NCI-H2196 treated with DMSO at 0.1 percent for 48 hours (cell line): ENCODE data around the gene AOC2.
"Not testable (repeated sequence)": the region's sequence is repeated elsewhere in the genome, so short reads cannot be mapped to it uniquely, and the experiment has no call there.

Source experiments
- DNase-seq: peaks from one replicate; lab custom pipeline; 2025; ENCODE audit not compliant: unreplicated experiment; lab: John Stamatoyannopoulos, UW

The AOC2 gene

DNA sequence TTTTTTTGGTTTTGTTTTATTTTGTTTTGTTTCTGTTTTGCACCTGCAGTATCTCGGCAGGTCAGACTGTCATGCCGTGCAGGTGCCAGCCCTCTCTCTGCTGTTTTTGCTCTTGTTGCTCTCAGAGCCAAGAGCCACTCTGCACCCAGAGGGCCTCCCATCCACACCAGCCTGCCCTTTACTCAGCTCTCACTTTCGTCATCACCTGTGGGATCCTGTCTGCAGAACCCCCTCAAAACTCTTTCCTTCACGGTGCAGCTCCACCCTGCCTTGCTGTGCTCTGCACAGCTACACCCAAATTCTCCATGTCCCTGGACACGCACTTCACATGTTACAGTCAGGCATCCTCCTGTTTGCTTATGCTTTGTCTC, 9.2 kb downstream of the AOC2 start:
- DNase-seq, result no peak

- DNase-seq, result no peak
These were observed 9.8 kb downstream of the AOC2 start for GRCh38 chr17:42853968-42854790.

DNA sequence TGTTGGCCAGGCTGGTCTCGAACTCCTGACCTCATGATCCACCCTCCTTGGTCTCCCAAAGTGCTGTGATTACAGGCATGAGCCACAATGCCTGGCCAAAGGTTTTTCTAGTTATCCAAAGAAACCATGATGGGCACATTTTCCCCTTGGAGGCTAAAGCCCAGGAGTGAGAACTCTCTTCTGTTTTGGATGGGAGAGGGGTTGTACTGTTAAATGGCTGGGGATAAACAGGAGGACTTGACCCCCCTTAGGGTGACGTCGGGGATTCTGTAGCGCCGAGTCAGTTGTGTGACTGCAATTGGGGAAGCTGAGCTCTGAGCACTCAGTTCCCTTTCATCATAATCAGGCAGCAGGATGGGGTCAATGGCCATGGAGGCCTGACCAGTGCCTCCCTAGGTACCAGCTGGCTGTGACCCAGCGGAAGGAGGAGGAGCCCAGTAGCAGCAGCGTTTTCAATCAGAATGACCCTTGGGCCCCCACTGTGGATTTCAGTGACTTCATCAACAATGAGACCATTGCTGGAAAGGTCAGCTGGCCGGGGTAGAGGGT, 10.7 kb downstream of the AOC2 start:
- no peak for DNase-seq

DNA sequence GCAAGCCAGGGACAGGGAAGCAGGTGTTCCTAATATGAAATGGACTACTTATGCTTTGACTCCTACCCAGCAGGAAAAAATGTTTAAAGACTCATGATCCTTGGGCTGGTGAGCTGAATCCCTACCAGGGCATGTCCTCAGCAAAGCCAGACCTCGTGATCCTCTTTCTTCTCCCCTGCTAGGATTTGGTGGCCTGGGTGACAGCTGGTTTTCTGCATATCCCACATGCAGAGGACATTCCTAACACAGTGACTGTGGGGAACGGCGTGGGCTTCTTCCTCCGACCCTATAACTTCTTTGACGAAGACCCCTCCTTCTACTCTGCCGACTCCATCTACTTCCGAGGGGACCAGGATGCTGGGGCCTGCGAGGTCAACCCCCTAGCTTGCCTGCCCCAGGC, 11.7 kb downstream of the AOC2 start:
- not testable (repeated sequence) for DNase-seq

GRCh38 chr17:42856516-42856915, 12.1 kb downstream of the AOC2 start:
- DNase-seq, result not testable (repeated sequence)

GRCh38 chr17:42857389-42857788, 13.0 kb downstream of the AOC2 start:
- no peak for DNase-seq

- DNase-seq, result no peak
These were observed 21.3 kb downstream of the AOC2 start for GRCh38 chr17:42865638-42866094.

DNA sequence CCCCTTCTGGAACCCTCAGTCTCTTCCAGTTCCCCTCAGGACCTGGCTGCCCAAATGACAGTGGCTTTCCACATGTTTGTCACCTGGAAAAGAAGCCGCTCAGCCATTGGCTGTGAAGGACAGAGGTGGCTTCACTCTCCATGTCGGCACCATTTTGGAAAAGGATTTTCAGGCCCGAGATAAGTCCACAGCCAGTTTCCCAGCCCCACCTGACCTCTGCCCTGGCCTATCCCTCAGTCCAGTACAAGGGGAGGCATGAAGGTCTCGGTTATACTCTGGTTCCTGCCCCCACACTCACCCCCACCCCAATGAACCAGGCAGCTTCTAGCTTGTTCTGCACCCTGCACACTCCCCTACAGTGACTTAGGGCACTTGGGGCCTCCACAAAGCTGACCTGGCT, 21.8 kb downstream of the AOC2 start:
- no peak for DNase-seq

GRCh38 chr17:42866631-42867575, 22.5 kb downstream of the AOC2 start:
- DNase-seq, result no peak

DNA sequence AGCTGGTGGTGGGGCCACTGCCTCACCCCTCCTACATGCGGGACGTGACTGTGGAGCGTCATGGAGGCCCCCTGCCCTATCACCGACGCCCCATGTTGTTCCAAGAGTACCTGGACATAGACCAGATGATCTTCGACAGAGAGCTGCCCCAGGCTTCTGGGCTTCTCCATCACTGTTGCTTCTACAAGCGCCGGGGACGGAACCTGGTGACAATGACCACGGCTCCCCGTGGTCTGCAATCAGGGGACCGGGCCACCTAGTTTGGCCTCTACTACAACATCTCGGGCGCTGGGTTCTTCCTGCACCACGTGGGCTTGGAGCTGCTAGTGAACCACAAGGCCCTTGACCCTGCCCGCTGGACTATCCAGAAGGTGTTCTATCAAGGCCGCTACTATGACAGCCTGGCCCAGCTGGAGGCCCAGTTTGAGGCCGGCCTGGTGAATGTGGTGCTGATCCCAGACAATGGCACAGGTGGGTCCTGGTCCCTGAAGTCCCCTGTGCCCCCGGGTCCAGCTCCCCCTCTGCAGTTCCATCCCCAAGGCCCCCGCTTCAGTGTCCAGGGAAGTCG, 23.4 kb downstream of the AOC2 start:
- DNase-seq, result not testable (repeated sequence)

- DNase-seq, result no peak
These were observed 24.0 kb downstream of the AOC2 start for GRCh38 chr17:42868338-42868737.

- no peak for DNase-seq
These were observed 27.3 kb downstream of the AOC2 start for GRCh38 chr17:42871647-42872046.

DNA sequence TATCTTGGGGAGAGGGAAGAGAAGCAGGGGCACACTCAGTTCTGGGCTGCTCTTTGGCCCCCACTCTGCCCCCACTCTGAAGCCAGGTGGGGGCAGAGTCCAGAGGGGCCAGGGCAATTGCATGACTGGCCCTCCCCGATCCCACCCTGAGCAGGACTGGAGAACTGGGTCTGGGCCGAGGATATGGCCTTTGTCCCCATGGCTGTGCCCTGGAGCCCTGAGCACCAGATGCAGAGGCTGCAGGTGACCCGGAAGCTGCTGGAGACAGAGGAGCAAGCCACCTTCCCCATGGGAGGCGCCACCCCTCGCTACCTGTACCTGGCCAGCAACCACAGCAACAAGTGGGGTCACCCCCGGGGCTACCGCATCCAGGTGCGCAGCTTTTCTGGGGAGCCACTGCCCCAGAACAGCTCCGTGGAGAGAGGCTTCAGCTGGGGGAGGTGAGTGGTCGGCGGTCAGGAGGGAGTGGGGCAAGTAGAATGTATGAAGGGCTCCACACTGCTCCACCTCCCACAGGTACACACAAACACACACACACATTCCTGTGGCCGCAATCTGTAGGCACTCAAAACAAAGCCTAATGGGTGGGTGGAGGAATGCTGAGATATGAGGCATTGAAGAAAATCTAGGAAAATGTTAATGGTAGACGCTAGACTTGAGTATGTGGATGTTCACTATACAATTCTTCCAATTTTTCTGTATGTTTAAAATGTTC, 28.0 kb downstream of the AOC2 start:
- no peak for DNase-seq

DNA sequence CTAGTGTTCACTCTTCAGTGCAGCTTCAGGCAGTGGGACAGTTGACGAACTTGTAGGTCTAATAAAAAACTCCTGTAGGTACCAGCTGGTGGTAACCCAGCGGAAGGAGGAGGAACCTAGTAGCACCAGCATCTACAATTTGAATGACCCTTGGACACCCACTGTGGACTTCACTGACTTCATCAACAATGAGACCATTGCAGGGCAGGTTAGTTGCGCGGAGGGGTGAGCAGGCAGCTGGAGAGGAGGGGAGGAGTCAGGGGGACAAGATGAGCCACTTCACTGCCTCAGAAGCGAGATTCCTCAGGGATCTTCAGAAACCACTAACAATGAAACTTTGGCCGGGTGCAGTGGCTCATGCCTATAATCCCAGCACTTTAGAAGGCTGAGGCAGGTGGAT, 28.9 kb downstream of the AOC2 start:
- no peak for DNase-seq

- not testable (repeated sequence) for DNase-seq
These were observed 29.7 kb downstream of the AOC2 start for GRCh38 chr17:42873932-42874695.

DNA sequence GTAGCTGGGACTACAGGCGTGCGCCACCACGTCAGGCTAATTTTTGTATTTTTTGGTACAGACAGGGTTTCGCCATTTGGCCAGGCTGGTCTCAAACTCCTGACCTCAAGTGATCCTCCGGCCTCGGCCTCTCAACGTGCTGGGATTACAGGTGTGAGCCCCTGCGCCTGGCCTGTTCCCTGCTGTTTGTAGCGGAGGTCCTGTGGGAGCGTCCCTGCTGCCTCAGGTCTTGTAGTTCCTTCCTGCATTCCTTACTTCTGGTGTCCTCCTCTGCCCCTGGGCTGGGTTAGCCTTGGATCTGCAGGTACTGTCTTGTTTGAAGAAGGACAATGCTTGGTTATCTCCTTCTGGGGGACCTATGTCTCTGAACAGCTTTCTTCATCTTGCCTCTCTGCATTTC, 32.7 kb downstream of the AOC2 start:
- DNase-seq, result no peak

- no peak for DNase-seq
These were observed 33.9 kb downstream of the AOC2 start for GRCh38 chr17:42878123-42878880.

DNA sequence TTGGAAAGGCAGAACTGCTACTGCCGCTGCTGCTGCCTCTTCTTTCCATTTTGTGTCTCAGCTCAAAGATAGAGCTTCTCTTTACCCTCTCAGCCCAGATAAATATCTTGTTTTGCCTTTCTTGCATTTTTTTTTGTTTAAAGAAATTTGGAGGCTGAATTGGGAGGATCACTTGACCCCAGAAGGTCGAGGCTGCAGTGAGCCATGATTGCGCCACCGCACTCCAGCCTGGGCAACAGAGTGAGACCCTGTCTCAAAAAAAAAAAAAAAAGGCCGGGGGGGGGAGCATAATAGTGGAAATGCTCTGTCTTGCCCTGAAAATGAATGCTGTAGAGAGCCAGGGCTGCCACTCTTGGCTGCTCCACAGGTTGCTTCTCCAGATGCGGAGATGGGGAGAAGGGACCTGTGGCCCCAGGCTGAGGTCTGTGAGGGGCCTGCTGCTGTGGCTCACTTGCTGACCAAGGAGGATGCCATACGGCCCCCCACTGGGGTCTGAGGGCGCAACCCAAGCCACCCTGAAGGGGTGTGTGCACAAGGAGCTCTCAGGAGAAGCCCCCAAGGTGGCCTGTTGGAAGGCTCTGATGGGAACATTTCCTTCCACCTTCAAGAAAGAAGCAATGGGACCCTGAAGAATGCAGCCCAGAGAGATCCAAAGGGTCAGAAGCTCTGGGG, 34.7 kb downstream of the AOC2 start:
- no peak for DNase-seq

DNA sequence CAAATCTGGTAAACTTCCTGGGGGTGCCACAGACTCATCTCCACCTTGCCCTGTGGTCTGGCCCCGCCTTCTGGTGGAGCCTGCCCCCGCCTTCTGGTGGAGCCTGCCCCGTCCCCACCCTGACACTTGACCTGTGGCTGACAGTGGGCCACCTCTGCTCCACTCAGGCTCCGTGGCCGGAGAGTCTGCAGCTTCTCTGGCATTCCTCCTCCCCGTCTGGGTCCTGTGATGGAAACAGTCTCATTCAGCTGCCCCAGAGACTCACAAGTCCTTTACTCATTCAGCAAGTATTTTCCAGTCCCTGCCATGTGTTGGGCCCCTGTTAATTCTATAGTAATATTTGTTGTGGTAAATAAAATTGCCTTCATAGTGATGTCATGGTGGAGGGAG, 35.2 kb downstream of the AOC2 start:
- DNase-seq, result no peak
